DOHH2 (cell line): ENCODE results near the gene GRK1.

Source experiments
- H3F3A ChIP-seq: fragments of 200-600 bp; sonication (generic), shearing (Covaris generic); 2 replicates; pipeline ENCODE4 v1.6.0; 2016; ENCODE audit warnings: antibody characterized with exemption, mild to moderate bottlenecking; ENCODE audit not compliant: control insufficient read depth, insufficient read depth
- H3K27ac ChIP-seq: fragments of 200-600 bp; sonication (generic); 2 replicates; pipeline ENCODE4 v1.5.1; 2014; ENCODE audit warnings: low read depth, mild to moderate bottlenecking, low read length, moderate library complexity
- H3K27me3 ChIP-seq: fragments of 200-600 bp; sonication (generic); 2 replicates; pipeline ENCODE4 v1.6.1; 2014; ENCODE audit warnings: mild to moderate bottlenecking, low read length, mixed read lengths; ENCODE audit not compliant: control insufficient read depth
- H3K36me3 ChIP-seq: fragments of 200-600 bp; sonication (generic); 2 replicates; pipeline ENCODE4 v1.6.1; 2014; ENCODE audit warnings: mild to moderate bottlenecking, low read length, moderate library complexity, mixed read lengths; ENCODE audit not compliant: control insufficient read depth
- H3K4me1 ChIP-seq: fragments of 200-600 bp; sonication (generic); 2 replicates; pipeline ENCODE4 v1.6.1; 2014; ENCODE audit warnings: mild to moderate bottlenecking, low read length, mixed read lengths; ENCODE audit not compliant: control insufficient read depth
- H3K4me2 ChIP-seq: fragments of 200-600 bp; sonication (generic); 2 replicates; pipeline ENCODE4 v1.6.0; 2014; ENCODE audit warnings: mild to moderate bottlenecking, low read length, moderate library complexity
- H3K4me3 ChIP-seq: fragments of 200-600 bp; sonication (generic); 2 replicates; pipeline ENCODE4 v1.5.1; 2014; ENCODE audit warnings: mild to moderate bottlenecking, low read length, mixed read lengths
- H3K79me2 ChIP-seq: fragments of 200-600 bp; sonication (generic); 2 replicates; pipeline ENCODE4 v1.6.1; 2014; ENCODE audit warnings: mild to moderate bottlenecking, low read length, mixed read lengths; ENCODE audit not compliant: control insufficient read depth
- H3K9me2 ChIP-seq: fragments of 200-600 bp; sonication (generic); replicated peaks from 2 replicates; pipeline ENCODE4 v1.6.1; 2014; ENCODE audit warnings: mild to moderate bottlenecking, low read length, mixed read lengths; ENCODE audit not compliant: control insufficient read depth
- H3K9me3 ChIP-seq: fragments of 200-600 bp; sonication (generic); 2 replicates; pipeline ENCODE4 v1.6.1; 2014; ENCODE audit warnings: antibody characterized with exemption, low read length, mixed read lengths; ENCODE audit not compliant: control insufficient read depth, insufficient read depth
- H4K20me1 ChIP-seq: fragments of 200-600 bp; sonication (generic); 2 replicates; pipeline ENCODE4 v1.6.0; 2014; ENCODE audit warnings: low read depth, mild to moderate bottlenecking, antibody characterized with exemption, low read length, moderate library complexity; ENCODE audit not compliant: control insufficient read depth, insufficient read depth
- CTCF ChIP-seq: fragments of 200-600 bp; sonication (generic); IDR thresholded peaks from one replicate; pipeline ENCODE4 v1.5.1; 2014; ENCODE audit warnings: antibody characterized with exemption, mild to moderate bottlenecking, low read depth, low read length; ENCODE audit not compliant: poor library complexity, severe bottlenecking
- EZH2phosphoT487 ChIP-seq: fragments of 200-600 bp; sonication (generic); IDR thresholded peaks from 2 replicates; pipeline ENCODE4 v1.6.1; 2017; ENCODE audit warnings: borderline replicate concordance, mild to moderate bottlenecking, antibody characterized with exemption, low read length, moderate library complexity, mixed read lengths

GRK1 gene

GRCh38 chr13:113636266-113636963, 30.6 kb upstream of the GRK1 start:
- Histone ChIP-seq H3K4me3 (no peak overlapping the region), H3K27ac (no peak overlapping the region), H4K20me1 (0 out of 2 replicates have a peak, but pooled peaks cover 4% of the 10 kb centered on the region), H3F3A (no peaks in the 10 kb centered on the region), H3K9me2 (no peaks in the 10 kb centered on the region), H3K79me2 (peaks cover under 1% of the 10 kb centered on the region), H3K9me3 (no peaks in the 10 kb centered on the region), H3K36me3 (peaks cover 95% of the 10 kb centered on the region), H3K4me2 (no peak overlapping the region), H3K4me1 (no peaks in the 10 kb centered on the region), H3K27me3 (no peaks in the 10 kb centered on the region)
- TF ChIP-seq EZH2phosphoT487: no peak
- no peak for TF ChIP-seq CTCF

GRCh38 chr13:113637262-113638160, 29.5 kb upstream of the GRK1 start:
- Histone ChIP-seq H3K4me1 (no peaks in the 10 kb centered on the region), H3K4me2 (no peak overlapping the region), H4K20me1 (0 out of 2 replicates have a peak, but pooled peaks cover 4% of the 10 kb centered on the region), H3K9me2 (no peaks in the 10 kb centered on the region), H3K4me3 (no peak overlapping the region), H3K79me2 (no peaks in the 10 kb centered on the region), H3K27ac (no peak overlapping the region), H3K9me3 (no peaks in the 10 kb centered on the region), H3K36me3 (peaks cover 95% of the 10 kb centered on the region), H3K27me3 (no peaks in the 10 kb centered on the region), H3F3A (peaks cover 3% of the 10 kb centered on the region)
- TF ChIP-seq CTCF (no peak), EZH2phosphoT487 (no peak)

DNA sequence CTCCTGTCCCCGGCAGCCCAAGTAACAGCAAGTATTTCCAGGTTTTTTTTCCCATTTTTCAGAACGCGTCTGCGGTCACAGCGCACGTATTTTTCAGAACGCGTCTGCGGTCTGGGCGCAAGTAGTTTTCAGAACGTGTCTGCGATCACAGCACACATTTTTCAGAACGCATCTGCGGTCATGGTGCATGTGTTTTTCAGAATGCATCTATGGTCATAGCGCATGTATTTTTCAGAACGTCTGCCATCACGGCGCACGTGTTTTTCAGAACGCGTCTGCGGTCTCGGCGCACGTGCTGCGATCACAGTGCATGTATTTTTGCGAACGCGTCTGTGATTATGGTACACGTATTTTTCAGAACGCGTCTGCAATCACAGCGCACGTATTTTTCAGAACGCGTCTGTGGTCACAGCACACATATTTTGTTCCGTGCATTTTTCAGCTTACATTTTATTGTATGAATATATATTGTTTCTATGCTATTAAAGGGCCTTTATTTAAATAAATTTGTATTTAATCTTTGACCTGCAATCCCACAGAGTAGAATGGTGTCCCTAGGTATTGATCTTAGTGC, 28.8 kb upstream of the GRK1 start:
- Histone ChIP-seq H3K4me1 (no peaks in the 10 kb centered on the region), H3F3A (peaks cover 9% of the 10 kb centered on the region), H3K9me2 (no peaks in the 10 kb centered on the region), H3K27ac (no peak overlapping the region), H3K36me3 (peaks cover 91% of the 10 kb centered on the region), H3K4me3 (no peak overlapping the region), H3K79me2 (no peaks in the 10 kb centered on the region), H3K9me3 (no peaks in the 10 kb centered on the region), H4K20me1 (0 out of 2 replicates have a peak, but pooled peaks cover 4% of the 10 kb centered on the region), H3K4me2 (no peak overlapping the region), H3K27me3 (no peaks in the 10 kb centered on the region)
- no peak for TF ChIP-seq CTCF
- no peak for TF ChIP-seq EZH2phosphoT487
